Rectal smooth muscle tissue (tissue), 1 donor: ENCODE results near the gene NF2.

Source experiments
- H3K27ac ChIP-seq: one replicate; pipeline ENCODE4 v1.7.0; 2013; ENCODE audit warnings: low read depth, low read length, inconsistent platforms
- H3K27me3 ChIP-seq: one replicate; pipeline ENCODE4 v1.7.0; 2013; ENCODE audit warnings: low read length; ENCODE audit not compliant: control insufficient read depth, insufficient read depth
- H3K36me3 ChIP-seq: one replicate; pipeline ENCODE4 v1.7.0; 2013; ENCODE audit warnings: low read length; ENCODE audit not compliant: control insufficient read depth, insufficient read depth
- H3K4me1 ChIP-seq: one replicate; pipeline ENCODE4 v1.7.0; 2013; ENCODE audit warnings: low read length; ENCODE audit not compliant: control insufficient read depth, insufficient read depth
- H3K4me3 ChIP-seq: one replicate; pipeline ENCODE4 v1.7.0; 2013; ENCODE audit warnings: low read length
- H3K9ac ChIP-seq: one replicate; pipeline ENCODE4 v1.7.0; 2013; ENCODE audit warnings: low read length

NF2 gene

DNA sequence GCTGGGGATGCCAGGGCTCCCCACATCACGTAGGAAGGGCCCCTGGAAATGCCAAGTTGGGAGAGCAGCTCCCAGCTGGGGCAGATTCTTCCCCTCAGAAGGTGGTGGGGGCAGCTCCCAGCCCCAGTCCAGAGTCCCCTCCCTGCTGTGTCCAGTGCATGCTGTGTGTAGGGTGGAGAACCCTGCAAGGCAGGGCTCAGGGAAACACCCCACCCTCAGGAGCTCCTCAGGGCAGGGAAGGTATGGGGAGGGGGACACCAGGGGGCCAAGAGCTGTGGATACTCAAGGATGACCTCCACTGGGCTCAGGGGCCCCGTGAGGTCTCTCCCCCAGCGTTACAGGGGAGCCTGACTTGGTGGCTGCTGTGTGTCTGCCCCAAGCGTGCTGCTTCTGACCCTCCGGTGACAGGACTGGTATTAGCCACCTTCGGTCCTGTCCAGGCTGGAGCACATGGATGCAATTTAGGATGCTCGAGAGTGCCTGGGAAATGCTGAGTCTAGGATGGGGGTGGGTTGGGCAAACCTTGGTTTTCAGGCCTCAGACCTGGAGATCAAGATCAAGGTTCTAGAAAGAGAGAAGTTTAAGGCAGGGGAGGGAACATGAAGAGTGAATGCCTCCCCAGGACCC lies 100.2 kb downstream of the NF2 start:
- no peaks in the 10 kb centered on the region for H3K36me3 ChIP-seq
- H3K27me3 ChIP-seq, result peaks cover 3% of the 10 kb centered on the region
- peaks cover 4% of the 10 kb centered on the region for H3K4me1 ChIP-seq
- no peak overlapping the region for H3K27ac ChIP-seq
- no peak overlapping the region for H3K9ac ChIP-seq
- no peak overlapping the region for H3K4me3 ChIP-seq

DNA sequence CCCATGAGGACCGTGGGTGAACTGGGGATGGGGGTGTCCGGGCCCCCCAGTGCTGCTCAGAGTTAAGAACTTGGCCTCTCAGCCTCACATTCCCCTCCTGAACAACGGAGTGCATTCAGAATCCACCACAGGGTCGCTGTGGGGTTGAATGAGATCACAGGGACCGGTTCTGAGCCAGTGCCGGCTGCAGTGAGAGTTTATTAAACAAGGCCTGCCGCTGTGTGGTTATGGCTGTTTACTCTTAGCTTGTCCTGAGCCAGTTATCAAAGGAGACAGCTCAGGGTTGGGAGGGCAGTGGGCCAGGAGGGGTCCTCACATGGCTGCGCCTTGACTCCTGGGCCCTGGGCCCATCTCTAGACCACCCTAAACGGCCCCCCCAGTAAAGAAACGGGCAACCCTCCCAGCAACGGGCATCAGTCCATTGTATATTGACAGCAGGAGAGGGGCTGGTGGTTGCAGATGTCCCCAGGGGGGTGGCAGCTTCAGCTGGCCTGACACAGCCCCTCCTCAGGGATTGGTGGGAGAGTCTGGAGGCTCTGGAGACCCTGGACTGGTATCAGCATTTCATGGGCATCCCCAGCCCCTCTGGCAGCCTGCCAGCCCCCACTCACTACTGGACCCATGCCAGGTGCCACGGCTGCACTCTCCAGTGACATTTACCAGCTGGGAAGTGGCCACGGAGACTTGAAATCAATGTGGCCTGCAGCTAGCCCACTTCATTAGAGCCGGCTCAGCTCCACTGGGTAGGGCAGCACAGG lies 101.3 kb downstream of the NF2 start:
- H3K9ac ChIP-seq, result no peak overlapping the region
- H3K27ac ChIP-seq, result peak overlapping the region; percentile 32
- H3K27me3 ChIP-seq, result peaks cover 3% of the 10 kb centered on the region
- peaks cover 4% of the 10 kb centered on the region for H3K4me1 ChIP-seq
- no peaks in the 10 kb centered on the region for H3K36me3 ChIP-seq
- no peak overlapping the region for H3K4me3 ChIP-seq

DNA sequence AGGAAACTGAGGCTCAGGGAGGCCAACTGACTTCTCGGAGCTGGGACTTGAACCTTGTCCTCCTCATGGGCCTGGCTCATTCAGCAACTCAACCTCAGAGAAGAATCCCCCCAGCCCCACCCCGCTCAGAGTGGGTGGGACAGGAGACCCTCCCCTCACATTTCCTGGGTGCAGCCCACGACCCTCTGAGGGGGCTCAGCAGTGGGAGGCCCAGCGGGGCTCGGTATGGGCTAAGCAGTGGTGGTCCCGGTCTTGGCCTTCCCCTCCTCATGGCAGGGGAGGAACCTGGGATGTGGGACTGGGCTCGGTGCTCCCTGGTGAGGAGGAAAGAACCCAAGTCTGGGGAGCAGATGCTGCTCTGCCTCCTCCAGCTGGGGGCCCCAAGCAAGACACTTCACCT lies 102.2 kb downstream of the NF2 start:
- Histone ChIP-seq H3K9ac (no peak overlapping the region), H3K4me3 (no peak overlapping the region), H3K4me1 (peaks cover 4% of the 10 kb centered on the region), H3K27ac (peak overlapping the region; percentile 6), H3K36me3 (no peaks in the 10 kb centered on the region), H3K27me3 (peaks cover 3% of the 10 kb centered on the region)

DNA sequence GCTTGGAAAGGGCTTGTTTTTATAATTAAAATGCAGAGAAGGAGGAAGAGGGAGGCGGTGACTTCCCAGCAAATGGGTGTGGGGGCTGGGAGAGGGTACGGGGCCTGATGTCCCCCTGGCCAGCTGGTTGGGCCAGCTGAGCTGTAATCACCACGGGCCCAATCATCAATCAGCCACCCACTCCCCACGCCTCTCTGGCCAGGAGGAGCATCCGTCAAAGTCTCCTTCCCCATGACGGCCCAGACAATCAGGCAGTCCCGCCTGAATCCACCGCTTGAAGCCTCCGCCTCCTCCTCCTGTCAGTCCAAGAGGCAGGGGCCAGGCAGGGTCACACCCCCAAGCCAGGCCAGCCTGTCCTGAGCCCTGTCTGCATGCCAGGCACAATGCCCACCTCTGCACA lies 103.1 kb downstream of the NF2 start:
- Histone ChIP-seq H3K4me3 (no peak overlapping the region), H3K27me3 (peaks cover 3% of the 10 kb centered on the region), H3K36me3 (no peaks in the 10 kb centered on the region), H3K27ac (no peak overlapping the region), H3K9ac (no peak overlapping the region), H3K4me1 (peaks cover 4% of the 10 kb centered on the region)

DNA sequence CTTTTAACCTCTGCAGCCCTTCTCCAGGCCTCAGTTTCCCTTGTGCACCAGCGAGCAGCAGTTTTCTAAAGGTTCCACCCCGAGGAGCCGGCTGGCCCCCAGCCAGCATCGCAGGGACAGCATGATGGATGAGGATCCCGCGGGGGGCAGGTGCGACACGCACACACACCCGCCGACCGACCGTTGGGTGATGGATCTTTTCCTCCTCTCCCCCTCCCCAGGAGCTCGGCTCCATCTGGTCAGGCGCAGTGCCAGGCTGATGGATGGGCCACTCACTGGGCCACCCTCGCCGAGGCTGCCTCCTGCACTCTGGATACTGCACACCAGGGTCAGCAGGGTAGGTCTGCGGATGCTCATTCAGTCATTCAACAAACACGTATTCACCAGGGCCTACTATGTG lies 103.6 kb downstream of the NF2 start:
- Histone ChIP-seq H3K27me3 (peaks cover 3% of the 10 kb centered on the region), H3K36me3 (no peaks in the 10 kb centered on the region)

DNA sequence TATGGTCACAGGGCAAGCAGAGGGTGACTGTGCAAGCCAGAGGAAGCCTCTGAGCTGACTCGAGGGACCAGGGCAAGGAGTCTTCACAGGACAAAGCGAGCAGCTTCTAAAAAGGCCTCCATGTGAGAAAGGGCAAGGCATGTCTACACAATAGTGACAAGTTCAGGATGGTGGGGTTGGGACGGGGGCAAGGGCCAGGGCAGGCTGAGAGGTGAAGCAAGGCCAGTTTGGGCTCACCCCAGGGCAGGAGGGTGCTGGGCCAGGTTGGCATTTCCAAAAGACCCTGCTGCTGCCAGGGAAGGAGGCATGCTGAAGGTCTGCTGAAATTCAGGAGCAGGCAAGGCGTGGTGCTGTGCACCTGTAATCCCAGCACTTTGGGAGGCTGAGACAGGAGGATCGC lies 104.0 kb downstream of the NF2 start:
- peaks cover 4% of the 10 kb centered on the region for H3K4me1 ChIP-seq
- H3K4me3 ChIP-seq, result no peak overlapping the region
- H3K27ac ChIP-seq, result no peak overlapping the region
- no peaks in the 10 kb centered on the region for H3K36me3 ChIP-seq
- peaks cover 3% of the 10 kb centered on the region for H3K27me3 ChIP-seq
- H3K9ac ChIP-seq, result no peak overlapping the region

More for the DNA sequence above, 103.6 kb downstream of the NF2 start:
- Histone ChIP-seq H3K9ac (no peak overlapping the region), H3K27ac (no peak overlapping the region), H3K4me1 (peaks cover 4% of the 10 kb centered on the region), H3K4me3 (no peak overlapping the region)

DNA sequence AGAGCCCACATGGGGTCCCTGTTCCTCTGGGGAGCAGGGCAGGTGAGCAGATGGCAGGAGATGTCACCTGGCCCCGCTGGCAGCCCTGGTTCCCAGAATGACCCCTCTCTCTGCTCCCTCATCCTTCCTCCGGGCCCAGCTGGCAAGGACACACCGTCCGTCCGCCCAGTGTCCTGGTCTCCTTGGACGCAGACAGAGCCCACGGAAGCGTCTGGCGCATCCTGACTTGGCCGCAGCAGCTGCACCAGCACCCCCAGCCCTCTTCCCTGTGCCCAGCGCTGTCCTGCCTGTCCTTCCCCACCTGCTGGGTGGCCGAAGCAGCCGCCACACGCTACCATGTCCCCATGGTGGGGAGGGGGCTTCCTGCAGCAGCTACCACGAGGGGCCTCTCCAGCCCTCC lies 106.8 kb downstream of the NF2 start:
- no peak overlapping the region for H3K27ac ChIP-seq
- H3K36me3 ChIP-seq, result no peaks in the 10 kb centered on the region
- H3K9ac ChIP-seq, result no peak overlapping the region
- no peak overlapping the region for H3K4me3 ChIP-seq
- H3K27me3 ChIP-seq, result peaks cover 3% of the 10 kb centered on the region
- no peaks in the 10 kb centered on the region for H3K4me1 ChIP-seq

DNA sequence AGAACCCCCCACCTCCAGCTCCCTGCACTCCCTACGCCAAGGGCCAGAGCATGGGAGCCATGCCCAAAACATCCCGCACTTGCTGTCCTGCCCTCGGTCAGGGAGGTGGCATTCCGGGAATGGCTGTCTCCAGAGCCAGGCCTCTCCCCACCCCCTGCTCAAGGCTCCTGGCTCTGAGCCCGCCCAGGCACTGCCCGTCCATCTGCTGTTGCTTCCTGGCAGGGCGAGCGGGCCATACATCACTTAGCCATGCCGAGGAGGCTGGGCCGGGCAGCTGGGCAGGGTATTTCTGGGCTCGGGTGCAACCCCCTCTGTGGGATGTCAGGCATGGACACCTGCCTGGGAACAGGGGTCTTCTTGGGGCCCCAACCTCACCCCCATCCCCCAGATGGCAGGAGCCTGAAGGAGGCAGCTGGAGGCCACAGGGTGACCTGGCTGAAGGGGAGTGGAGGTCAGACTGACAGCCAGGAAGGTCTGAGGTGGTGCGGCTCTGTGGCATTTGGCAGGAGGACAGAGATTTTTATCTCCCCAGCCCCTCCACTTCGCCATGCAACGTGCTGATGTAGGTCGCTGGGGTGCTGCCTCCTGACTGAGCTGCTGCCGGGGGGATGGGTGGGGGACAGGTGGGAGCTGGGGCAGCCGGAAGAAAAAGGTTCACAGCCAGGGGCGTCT lies 107.6 kb downstream of the NF2 start:
- Histone ChIP-seq H3K27me3 (peaks cover 3% of the 10 kb centered on the region), H3K4me3 (no peak overlapping the region), H3K9ac (no peak overlapping the region), H3K27ac (no peak overlapping the region), H3K36me3 (no peaks in the 10 kb centered on the region), H3K4me1 (no peaks in the 10 kb centered on the region)

DNA sequence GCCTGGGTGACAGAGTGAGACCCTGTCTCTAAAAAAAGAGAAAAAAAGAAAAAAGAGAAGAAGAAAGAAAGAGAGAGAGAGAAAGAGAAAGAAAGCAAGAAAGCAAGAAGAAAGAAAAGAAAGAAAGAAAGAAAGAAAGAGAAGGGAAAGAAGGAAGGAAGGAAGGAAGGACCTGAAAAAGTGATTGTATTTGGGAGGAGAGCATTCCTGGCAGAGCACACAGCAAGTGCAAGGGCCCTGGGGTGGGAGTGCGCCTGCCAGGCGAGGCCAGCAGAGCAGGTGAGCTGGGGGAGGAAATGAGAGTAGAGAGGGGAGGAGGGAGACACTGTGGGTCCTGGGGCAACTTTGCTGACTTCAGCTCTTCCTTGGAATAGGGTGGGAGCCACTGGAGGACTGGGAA lies 108.7 kb downstream of the NF2 start:
- Histone ChIP-seq H3K4me1 (no peaks in the 10 kb centered on the region), H3K27me3 (peaks cover 3% of the 10 kb centered on the region), H3K9ac (no peak overlapping the region), H3K4me3 (no peak overlapping the region), H3K36me3 (no peaks in the 10 kb centered on the region), H3K27ac (no peak overlapping the region)

DNA sequence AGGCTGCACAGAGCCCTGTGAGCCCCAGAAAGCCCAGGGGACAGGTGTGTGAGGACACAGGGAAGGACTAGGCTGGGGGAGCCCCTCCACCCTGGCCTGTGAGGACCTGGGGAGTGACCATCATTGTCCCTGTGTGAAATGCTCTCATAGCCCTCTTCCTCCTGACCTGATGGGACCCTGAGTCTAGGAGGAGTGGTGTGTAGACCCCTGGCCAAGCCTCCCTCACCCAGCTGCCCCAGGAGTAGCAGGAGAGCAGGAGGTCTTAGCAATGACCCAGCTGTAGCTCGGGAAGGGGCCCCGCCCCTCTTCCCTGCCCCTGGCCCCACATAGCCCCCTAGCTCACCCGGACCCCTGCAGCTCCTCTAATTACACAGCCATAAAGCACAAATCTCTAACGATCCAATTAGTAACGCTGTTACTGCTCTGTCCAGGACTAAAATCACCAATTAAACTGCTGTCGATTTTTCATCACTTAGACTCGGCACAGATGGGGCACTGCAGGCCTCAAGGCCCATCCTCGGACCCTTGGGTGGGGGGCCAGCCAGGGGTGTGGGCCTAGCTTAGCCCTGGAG lies 109.8 kb downstream of the NF2 start:
- peaks cover 3% of the 10 kb centered on the region for H3K27me3 ChIP-seq
- no peak overlapping the region for H3K4me3 ChIP-seq
- no peaks in the 10 kb centered on the region for H3K36me3 ChIP-seq
- no peak overlapping the region for H3K9ac ChIP-seq
- H3K4me1 ChIP-seq, result no peaks in the 10 kb centered on the region
- H3K27ac ChIP-seq, result no peak overlapping the region

DNA sequence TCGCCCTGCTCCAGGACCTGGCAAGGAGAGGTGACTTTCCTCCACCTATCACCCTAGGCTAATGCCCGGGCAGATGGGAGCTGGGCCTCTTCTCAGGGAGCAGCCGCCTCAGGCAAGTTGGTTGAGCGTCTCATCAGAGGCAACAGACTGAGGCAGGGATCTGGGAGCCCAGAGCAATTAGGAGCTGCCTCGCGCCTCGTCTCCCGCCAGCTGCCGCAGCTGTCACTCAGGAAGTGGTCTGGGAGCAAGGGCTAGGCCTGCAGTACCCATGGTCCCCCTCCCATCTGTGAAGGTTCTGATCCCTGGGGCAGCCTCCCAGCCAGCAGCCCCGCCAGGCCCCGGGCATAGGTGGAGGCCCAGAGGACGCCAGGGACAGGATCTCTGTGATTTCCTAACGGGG lies 111.8 kb downstream of the NF2 start:
- Histone ChIP-seq H3K36me3 (no peaks in the 10 kb centered on the region), H3K9ac (no peak overlapping the region), H3K27ac (no peak overlapping the region), H3K4me3 (no peak overlapping the region), H3K27me3 (peaks cover 11% of the 10 kb centered on the region), H3K4me1 (no peaks in the 10 kb centered on the region)

DNA sequence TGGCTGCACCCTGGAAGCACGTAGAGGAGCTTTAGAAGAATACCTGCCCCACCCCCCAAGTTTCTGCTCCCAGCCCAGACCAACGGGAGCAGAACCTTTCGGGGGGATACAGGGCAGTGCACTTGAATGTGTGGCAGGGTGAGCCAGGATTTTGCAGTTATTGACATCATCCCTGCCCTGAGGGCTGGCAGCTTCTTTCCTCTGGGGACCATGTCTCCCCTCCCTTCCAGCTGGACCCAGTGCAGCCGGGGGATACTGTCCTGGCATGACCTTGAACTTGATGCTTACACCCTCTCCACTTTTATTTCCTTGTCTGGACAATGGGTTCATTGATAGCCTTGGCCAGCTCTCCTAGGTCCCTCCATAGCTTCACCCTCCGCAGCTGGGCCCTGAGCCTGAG lies 112.3 kb downstream of the NF2 start:
- Histone ChIP-seq H3K27ac (no peak overlapping the region), H3K9ac (no peak overlapping the region), H3K36me3 (no peaks in the 10 kb centered on the region), H3K4me1 (no peaks in the 10 kb centered on the region), H3K27me3 (peaks cover 11% of the 10 kb centered on the region), H3K4me3 (no peak overlapping the region)
